ENCODE results near the gene TEAD3. TPM values are rescaled to one million over a fixed set of nuclear protein-coding genes. Genes with fewer than 3 reads are reported as not detected.

TEAD3 gene
- total RNA-seq, 1 donor from 2014 or later: 25.4 TPM

GRCh38 chr6:35495258-35496035, 1.4 kb downstream of the TEAD3 start:
- intact Hi-C loops (cut with DNase I): no loop called here
- ATAC-seq (ENCODE audit: poor library complexity): no peak

GRCh38 chr6:35494161-35494563, 2.7 kb downstream of the TEAD3 start:
- no peak for DNase-seq
- no peak for ATAC-seq (ENCODE audit: poor library complexity)
- intact Hi-C loops (cut with DNase I): no loop called here

More at GRCh38 chr6:35495258-35496035, 1.4 kb downstream of the TEAD3 start:
- DNase-seq: peak; percentile 31

GRCh38 chr6:35493307-35493983, 3.4 kb downstream of the TEAD3 start:
- peak; percentile 41 for DNase-seq
- intact Hi-C loops (cut with DNase I): no loop called here
- no peak for ATAC-seq (ENCODE audit: poor library complexity)

- no peak for DNase-seq
- ATAC-seq (ENCODE audit: poor library complexity): no peak
- intact Hi-C loops (cut with DNase I): no loop called here
Measured at GRCh38 chr6:35492974-35493284, 4.0 kb downstream of the TEAD3 start.

GRCh38 chr6:35492258-35492973, 4.5 kb downstream of the TEAD3 start:
- DNase-seq (peak; percentile 45), ATAC-seq (ENCODE audit: poor library complexity) (no peak)
- intact Hi-C loops (cut with DNase I): no loop called here

GRCh38 chr6:35491558-35492257, 5.2 kb downstream of the TEAD3 start:
- intact Hi-C loops (cut with DNase I): no loop called here
- ATAC-seq (ENCODE audit: poor library complexity) (no peak), DNase-seq (no peak)

- intact Hi-C loops (cut with DNase I): no loop called here
- peak; percentile 2 for ATAC-seq (ENCODE audit: poor library complexity)
Measured at GRCh38 chr6:35490821-35491557, 5.9 kb downstream of the TEAD3 start.

GRCh38 chr6:35489995-35490791, 6.7 kb downstream of the TEAD3 start:
- ATAC-seq (ENCODE audit: poor library complexity): peak; percentile 79
- intact Hi-C loops (cut with DNase I): no loop called here

More at GRCh38 chr6:35490821-35491557, 5.9 kb downstream of the TEAD3 start:
- DNase-seq: no peak

GRCh38 chr6:35489066-35489465, 7.8 kb downstream of the TEAD3 start:
- intact Hi-C loops (cut with DNase I): no loop called here
- DNase-seq (no peak), ATAC-seq (ENCODE audit: poor library complexity) (no peak)

More at GRCh38 chr6:35489995-35490791, 6.7 kb downstream of the TEAD3 start:
- DNase-seq: peak; percentile 88

- intact Hi-C loops (cut with DNase I): no loop called here
- ATAC-seq (ENCODE audit: poor library complexity) (no peak), DNase-seq (no peak)
Measured at GRCh38 chr6:35488517-35488862, 8.4 kb downstream of the TEAD3 start.

GRCh38 chr6:35487658-35488516, 9.0 kb downstream of the TEAD3 start:
- ATAC-seq (ENCODE audit: poor library complexity) (no peak), DNase-seq (no peak)
- intact Hi-C loops (cut with DNase I): no loop called here

GRCh38 chr6:35486005-35486925, 10.6 kb downstream of the TEAD3 start:
- intact Hi-C loops (cut with DNase I): no loop called here
- ATAC-seq (ENCODE audit: poor library complexity): peak; percentile 25
- DNase-seq: peak; percentile 74

GRCh38 chr6:35485402-35485877, 11.4 kb downstream of the TEAD3 start:
- ATAC-seq (ENCODE audit: poor library complexity): peak; percentile 19
- intact Hi-C loops (cut with DNase I): no loop called here
- peak; percentile 56 for DNase-seq

- no peak for ATAC-seq (ENCODE audit: poor library complexity)
- peak; percentile 29 for DNase-seq
Measured at GRCh38 chr6:35484921-35485392, 11.9 kb downstream of the TEAD3 start.

GRCh38 chr6:35483893-35484645, 12.8 kb downstream of the TEAD3 start:
- ATAC-seq (ENCODE audit: poor library complexity) (no peak), DNase-seq (peak; percentile 35)
- intact Hi-C loops (cut with DNase I): no loop called here

More at GRCh38 chr6:35484921-35485392, 11.9 kb downstream of the TEAD3 start:
- intact Hi-C loops (cut with DNase I): no loop called here
